GM06990 (cell line): ENCODE data around the gene SP8.

Experiments used
- DNase-seq: peaks from one replicate; pipeline ENCODE4 v3.0.0-alpha.2; 2011; ENCODE audit not compliant: insufficient read length; ENCODE audit errors: extremely low read depth
- H3K27me3 ChIP-seq: replicated peaks from 2 replicates; pipeline ENCODE4 v1.6.0; 2011; ENCODE audit warnings: low read length; ENCODE audit not compliant: control insufficient read depth, insufficient read depth
- H3K36me3 ChIP-seq: 2 replicates; pipeline ENCODE4 v1.5.1; 2011; ENCODE audit warnings: low read length; ENCODE audit not compliant: control insufficient read depth, insufficient read depth
- H3K4me3 ChIP-seq: replicated peaks from 2 replicates; pipeline ENCODE4 v1.5.1; 2011; ENCODE audit warnings: low read depth, mild to moderate bottlenecking, control low read depth, low read length
- CTCF ChIP-seq: IDR thresholded peaks from 2 replicates; pipeline ENCODE4 v1.5.1; 2011; ENCODE audit warnings: low read length, control low read depth, mild to moderate bottlenecking, inconsistent platforms; ENCODE audit not compliant: insufficient read depth, poor library complexity, severe bottlenecking

SP8 gene

DNA sequence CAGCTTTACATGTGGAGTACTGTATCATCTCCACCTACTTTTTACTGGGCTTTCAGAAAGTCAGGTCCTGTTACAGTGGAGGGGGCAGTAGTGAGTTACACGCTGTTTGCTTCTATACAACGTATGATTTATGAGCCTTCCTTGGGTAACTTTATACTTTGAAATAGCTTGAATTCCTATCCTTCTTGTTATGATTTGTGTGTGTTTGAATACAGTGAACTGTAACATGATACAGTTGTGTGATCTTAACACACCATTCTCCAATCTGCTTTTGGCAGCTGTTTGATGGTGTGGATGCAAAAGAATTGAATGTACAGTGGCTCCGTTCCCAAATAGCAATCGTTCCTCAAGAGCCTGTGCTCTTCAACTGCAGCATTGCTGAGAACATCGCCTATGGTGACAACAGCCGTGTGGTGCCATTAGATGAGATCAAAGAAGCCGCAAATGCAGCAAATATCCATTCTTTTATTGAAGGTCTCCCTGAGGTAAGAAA, 41.7 kb downstream of the SP8 start:
- TF ChIP-seq CTCF = peak; percentile 13
- Histone ChIP-seq H3K27me3 (no peaks in the 10 kb centered on the region), H3K4me3 (no peak overlapping the region), H3K36me3 (no peaks in the 10 kb centered on the region)
- DNase-seq = no peak

DNA sequence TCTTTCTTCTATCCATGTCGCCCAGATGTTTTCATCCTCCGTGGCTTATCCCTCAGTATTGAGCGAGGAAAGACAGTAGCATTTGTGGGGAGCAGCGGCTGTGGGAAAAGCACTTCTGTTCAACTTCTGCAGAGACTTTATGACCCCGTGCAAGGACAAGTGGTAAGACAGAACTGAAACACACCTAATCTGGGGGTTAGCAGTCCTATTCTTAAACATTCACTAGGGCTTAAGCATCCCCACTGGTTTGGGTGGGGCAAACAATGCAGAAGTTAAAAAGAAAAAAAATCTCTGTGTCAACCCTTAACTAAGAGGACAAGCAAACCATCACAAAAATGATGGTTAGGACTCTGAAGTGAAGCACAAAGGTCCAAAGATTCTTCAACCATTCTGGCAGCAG, 43.8 kb downstream of the SP8 start:
- no peaks in the 10 kb centered on the region for H3K27me3 ChIP-seq
- DNase-seq = no peak
- no peak overlapping the region for H3K4me3 ChIP-seq
- no peaks in the 10 kb centered on the region for H3K36me3 ChIP-seq
- no peak for TF ChIP-seq CTCF

DNA sequence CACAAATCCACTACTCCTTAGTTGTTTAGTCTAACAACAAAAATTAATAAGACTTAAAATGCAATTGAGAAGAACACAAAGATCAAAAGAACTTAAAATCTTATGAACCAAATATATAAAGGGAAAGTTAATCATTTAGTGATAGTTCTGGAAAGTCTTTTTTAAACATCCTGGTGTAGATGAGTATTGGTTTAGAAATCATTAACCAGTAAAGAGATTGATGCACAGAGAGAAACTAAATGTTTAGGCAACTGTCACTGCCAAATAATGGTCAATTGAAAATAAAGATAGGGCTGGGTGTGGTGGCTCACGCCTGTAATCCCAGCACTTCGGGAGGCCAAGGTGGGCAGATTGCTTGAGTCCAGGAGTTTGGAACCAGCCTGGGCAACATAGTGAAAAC, 44.9 kb downstream of the SP8 start:
- Histone ChIP-seq H3K36me3 (no peaks in the 10 kb centered on the region), H3K27me3 (no peaks in the 10 kb centered on the region), H3K4me3 (no peak overlapping the region)
- DNase-seq = no peak
- no peak for TF ChIP-seq CTCF

DNA sequence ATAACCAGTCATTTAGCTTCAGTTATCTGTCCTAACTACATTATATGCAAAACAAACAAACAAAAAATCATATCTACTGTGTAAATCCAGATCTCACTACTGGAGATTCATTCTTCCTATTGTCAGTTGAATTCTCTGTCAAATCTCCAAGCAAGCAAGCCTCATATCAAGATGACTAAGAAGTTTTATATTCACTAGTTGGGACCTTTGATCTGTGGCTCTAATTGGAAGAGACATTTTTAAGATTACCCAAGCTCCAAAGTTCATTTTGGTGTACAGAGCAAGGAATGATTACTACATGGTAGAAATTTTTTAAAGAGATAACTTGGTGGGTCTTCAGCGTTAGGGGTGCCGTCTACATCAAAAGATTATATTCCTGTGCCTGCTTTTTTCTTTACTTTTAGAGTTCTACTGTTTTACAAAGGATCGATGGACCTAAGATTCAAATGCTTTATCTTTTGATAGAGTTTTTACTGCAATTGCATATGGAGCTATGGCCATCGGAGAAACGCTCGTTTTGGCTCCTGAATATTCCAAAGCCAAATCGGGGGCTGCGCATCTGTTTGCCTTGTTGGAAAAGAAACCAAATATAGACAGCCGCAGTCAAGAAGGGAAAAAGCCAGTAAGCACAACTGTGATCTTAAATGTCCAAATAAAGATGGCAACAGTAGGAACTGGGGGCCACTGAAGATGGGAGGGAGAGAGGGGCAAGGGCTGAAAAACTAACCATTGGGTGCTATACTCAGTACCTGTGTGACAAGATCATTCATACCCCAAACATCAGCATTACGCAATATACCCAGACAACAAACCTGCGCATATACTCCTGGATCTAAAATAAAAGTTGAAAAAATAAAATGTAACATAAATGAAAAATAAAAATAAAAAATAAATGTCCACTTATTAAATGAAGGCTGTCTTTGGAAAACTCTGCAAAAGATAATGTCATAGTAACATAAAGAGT, 47.9 kb downstream of the SP8 start:
- no peak overlapping the region for H3K4me3 ChIP-seq
- H3K27me3 ChIP-seq = no peaks in the 10 kb centered on the region
- no peak for DNase-seq
- H3K36me3 ChIP-seq = no peaks in the 10 kb centered on the region
- no peak for TF ChIP-seq CTCF

DNA sequence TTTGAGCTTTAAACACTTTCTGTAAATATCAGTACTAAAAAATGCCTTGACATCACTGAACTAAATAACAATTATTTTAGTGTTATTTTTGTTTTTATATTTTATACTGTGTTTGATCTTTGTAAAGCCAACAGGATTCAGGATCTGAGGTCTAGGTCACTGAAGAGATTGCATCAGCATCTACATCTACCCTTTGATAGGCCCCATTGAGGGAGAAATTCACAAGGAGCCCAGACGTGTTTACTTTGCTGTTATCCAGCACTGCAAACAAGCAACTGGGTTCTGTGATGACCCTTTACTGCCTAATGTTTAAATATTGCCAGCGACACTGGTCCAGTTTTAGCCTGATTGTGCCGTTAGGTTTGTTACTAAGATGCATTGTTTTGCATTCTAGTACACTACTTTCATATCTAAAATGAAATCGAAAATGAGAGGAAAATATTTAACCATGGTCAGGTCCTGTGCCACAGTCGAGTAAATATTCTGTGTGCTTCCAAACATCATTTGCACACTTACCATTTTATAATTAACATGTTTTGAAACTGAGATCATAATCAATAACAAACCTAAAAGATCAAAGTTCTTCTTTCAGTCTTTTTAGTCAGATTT, 48.7 kb downstream of the SP8 start:
- no peak for TF ChIP-seq CTCF
- DNase-seq = no peak
- no peaks in the 10 kb centered on the region for H3K36me3 ChIP-seq
- no peak overlapping the region; the same call in 1 of the 2 replicates for H3K4me3 ChIP-seq
- no peaks in the 10 kb centered on the region for H3K27me3 ChIP-seq
